Activated T-cell treated with anti-CD3 and anti-CD28 coated beads, Interleukin-2, amount 50 U/mL, for 1 hour (primary cell): ENCODE results near the gene C11orf21.

ENCODE experiments used
- DNase-seq: peaks from one replicate; pipeline ENCODE4 v3.0.0-alpha.2; 2020

The C11orf21 gene

GRCh38 chr11:2270322-2271076 lies 31.2 kb downstream of the C11orf21 start, which contains the start of gene ASCL2:
Gene ASCL2, minus strand, starts transcription at chr11:2270588. Its CDS starts 256 bp downstream, at chr11:2270332.
- no peak for DNase-seq

GRCh38 chr11:2269601-2270321 lies 32.0 kb downstream of the C11orf21 start:
- DNase-seq = peak; percentile 58

- DNase-seq = peak; percentile 67
These were observed 32.8 kb downstream of the C11orf21 start for GRCh38 chr11:2268729-2269600.

GRCh38 chr11:2267851-2268728 lies 33.6 kb downstream of the C11orf21 start:
- DNase-seq = no peak

- DNase-seq = no peak
These were observed 34.3 kb downstream of the C11orf21 start for GRCh38 chr11:2267306-2267850.

GRCh38 chr11:2266586-2267305 lies 35.0 kb downstream of the C11orf21 start:
- DNase-seq = no peak

GRCh38 chr11:2265854-2266585 lies 35.7 kb downstream of the C11orf21 start:
- DNase-seq = no peak

- DNase-seq = no peak
These were observed 36.3 kb downstream of the C11orf21 start for GRCh38 chr11:2265396-2265795.

GRCh38 chr11:2264366-2265053 lies 37.2 kb downstream of the C11orf21 start:
- no peak for DNase-seq

- no peak for DNase-seq
These were observed 37.9 kb downstream of the C11orf21 start for GRCh38 chr11:2263724-2264360.

GRCh38 chr11:2263071-2263565 lies 38.6 kb downstream of the C11orf21 start:
- no peak for DNase-seq

- no peak for DNase-seq
These were observed 39.2 kb downstream of the C11orf21 start for GRCh38 chr11:2262301-2263070.

GRCh38 chr11:2261436-2262230 lies 40.1 kb downstream of the C11orf21 start:
- DNase-seq = no peak

GRCh38 chr11:2260491-2261364 lies 41.0 kb downstream of the C11orf21 start:
- DNase-seq = no peak

- DNase-seq = no peak
These were observed 41.7 kb downstream of the C11orf21 start for GRCh38 chr11:2259897-2260451.

- DNase-seq = no peak
These were observed 42.3 kb downstream of the C11orf21 start for GRCh38 chr11:2259466-2259830.
